Measurements from ENCODE around the gene CRBN. TPM values are rescaled to one million over a fixed set of nuclear protein-coding genes. Genes with fewer than 3 reads are reported as not detected.

CRBN gene
- total and polyA plus RNA-seq, 9 of the 15 experiments (the other 6 are each of a cell fraction or from before 2014, with no cell fraction given): 40.8 to 331 (median 57.4) TPM

DNA sequence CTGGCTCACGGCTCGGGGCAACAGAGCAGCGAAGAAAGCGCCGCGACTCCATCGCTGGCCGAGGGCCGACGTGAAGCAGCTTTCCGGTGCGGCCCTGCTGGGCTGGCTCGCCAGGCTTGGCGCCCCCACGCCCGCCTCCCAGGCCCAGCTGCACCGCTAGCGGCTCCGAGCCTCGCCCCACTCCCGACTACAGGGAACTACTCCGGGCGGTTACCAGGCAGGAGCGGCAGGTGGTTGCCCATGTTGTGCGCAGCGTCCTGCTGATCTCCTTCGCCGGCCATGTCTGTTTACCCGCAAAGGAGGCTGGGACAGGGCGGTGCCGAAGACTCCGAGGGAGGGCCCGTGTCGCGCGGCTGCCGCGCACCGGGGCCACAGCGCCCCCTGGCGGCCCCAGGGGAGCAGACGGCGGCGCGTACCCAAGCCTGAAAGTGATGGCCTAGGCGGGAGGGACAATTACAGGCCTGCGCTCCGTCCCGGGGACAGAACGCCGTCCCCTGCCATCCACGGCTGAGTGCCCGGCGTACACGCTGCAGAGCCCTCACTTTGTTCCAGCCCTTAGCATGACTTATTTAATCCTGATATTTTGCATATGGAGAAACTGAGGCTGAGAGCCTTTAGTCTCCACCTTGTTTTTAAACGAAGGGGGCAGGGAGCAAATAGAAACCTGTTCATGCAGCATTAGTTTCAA lies at the start of gene CRBN (continued):
- TF ChIP-seq NFRKB (IDR thresholded peaks at IDR 0.05; ENCODE audit: low read depth) (no peak; the same call in 1 of the 2 replicates), SNRNP70 (optimal IDR thresholded peaks at IDR 0.05; ENCODE audit: low read depth, low read length) (no peak), CBFB (CRISPR knock-in tag; IDR thresholded peaks at IDR 0.05) (peak; percentile 70; the same call in 1 of the 2 replicates), HNRNPLL (IDR thresholded peaks at IDR 0.05; ENCODE audit: low read depth, low read length, poor library complexity, severe bottlenecking) (peak; percentile 75), HOMEZ (CRISPR knock-in tag; IDR thresholded peaks at IDR 0.05) (no peak), ZNF282 (CRISPR knock-in tag; IDR thresholded peaks at IDR 0.05) (no peak), MCM7 (IDR thresholded peaks at IDR 0.05) (no peak), TAF15 (IDR thresholded peaks at IDR 0.05; ENCODE audit: low read depth, low read length) (no peak), ZNF644 (tag; IDR thresholded peaks at IDR 0.05; ENCODE audit: low read depth) (no peak), FOXM1 (IDR thresholded peaks at IDR 0.05; ENCODE audit: low read depth) (no peak), FOXM1 (CRISPR knock-in tag; IDR thresholded peaks at IDR 0.05; ENCODE audit: low read depth) (no peak; the same call in 1 of the 2 replicates), PKNOX1 (IDR thresholded peaks at IDR 0.05) (no peak), FOXK2 (conservative IDR thresholded peaks at IDR 0.05 in 1 of 2, IDR thresholded peaks at IDR 0.05 in 1 of 2; ENCODE audit: low read depth in 2 of 2) (peak; percentile 98 to 99), RBM34 (IDR thresholded peaks at IDR 0.05; ENCODE audit: borderline replicate concordance, insufficient read depth, low read length) (no peak), NRF1 (conservative IDR thresholded peaks at IDR 0.05 in 1 of 2, IDR thresholded peaks at IDR 0.05 in 1 of 2) (peak; percentile 73 to 77), CTBP1 (IDR thresholded peaks at IDR 0.05; ENCODE audit: borderline replicate concordance) (peak; percentile 93), EGR1 (conservative IDR thresholded peaks at IDR 0.05) (peak; percentile 52), SMAD1 (IDR thresholded peaks at IDR 0.05; ENCODE audit: low read depth, low read length, partially characterized antibody) (peak; percentile 73)
- TF ChIP-seq, protein P1, sequence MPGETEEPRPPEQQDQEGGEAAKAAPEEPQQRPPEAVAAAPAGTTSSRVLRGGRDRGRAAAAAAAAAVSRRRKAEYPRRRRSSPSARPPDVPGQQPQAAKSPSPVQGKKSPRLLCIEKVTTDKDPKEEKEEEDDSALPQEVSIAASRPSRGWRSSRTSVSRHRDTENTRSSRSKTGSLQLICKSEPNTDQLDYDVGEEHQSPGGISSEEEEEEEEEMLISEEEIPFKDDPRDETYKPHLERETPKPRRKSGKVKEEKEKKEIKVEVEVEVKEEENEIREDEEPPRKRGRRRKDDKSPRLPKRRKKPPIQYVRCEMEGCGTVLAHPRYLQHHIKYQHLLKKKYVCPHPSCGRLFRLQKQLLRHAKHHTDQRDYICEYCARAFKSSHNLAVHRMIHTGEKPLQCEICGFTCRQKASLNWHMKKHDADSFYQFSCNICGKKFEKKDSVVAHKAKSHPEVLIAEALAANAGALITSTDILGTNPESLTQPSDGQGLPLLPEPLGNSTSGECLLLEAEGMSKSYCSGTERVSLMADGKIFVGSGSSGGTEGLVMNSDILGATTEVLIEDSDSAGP (CRISPR knock-in tag; IDR thresholded peaks at IDR 0.05): no peak
- TF ChIP-seq, protein P2, sequence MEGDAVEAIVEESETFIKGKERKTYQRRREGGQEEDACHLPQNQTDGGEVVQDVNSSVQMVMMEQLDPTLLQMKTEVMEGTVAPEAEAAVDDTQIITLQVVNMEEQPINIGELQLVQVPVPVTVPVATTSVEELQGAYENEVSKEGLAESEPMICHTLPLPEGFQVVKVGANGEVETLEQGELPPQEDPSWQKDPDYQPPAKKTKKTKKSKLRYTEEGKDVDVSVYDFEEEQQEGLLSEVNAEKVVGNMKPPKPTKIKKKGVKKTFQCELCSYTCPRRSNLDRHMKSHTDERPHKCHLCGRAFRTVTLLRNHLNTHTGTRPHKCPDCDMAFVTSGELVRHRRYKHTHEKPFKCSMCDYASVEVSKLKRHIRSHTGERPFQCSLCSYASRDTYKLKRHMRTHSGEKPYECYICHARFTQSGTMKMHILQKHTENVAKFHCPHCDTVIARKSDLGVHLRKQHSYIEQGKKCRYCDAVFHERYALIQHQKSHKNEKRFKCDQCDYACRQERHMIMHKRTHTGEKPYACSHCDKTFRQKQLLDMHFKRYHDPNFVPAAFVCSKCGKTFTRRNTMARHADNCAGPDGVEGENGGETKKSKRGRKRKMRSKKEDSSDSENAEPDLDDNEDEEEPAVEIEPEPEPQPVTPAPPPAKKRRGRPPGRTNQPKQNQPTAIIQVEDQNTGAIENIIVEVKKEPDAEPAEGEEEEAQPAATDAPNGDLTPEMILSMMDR (IDR thresholded peaks at IDR 0.05 in 2 of 3, conservative IDR thresholded peaks at IDR 0.05 in 1 of 3; ENCODE audit: insufficient read depth in 2 of 3, low read depth in 1 of 3, low read length in 3 of 3): peak; percentile 94 to 99 (median 97)
- TF ChIP-seq, protein P3, sequence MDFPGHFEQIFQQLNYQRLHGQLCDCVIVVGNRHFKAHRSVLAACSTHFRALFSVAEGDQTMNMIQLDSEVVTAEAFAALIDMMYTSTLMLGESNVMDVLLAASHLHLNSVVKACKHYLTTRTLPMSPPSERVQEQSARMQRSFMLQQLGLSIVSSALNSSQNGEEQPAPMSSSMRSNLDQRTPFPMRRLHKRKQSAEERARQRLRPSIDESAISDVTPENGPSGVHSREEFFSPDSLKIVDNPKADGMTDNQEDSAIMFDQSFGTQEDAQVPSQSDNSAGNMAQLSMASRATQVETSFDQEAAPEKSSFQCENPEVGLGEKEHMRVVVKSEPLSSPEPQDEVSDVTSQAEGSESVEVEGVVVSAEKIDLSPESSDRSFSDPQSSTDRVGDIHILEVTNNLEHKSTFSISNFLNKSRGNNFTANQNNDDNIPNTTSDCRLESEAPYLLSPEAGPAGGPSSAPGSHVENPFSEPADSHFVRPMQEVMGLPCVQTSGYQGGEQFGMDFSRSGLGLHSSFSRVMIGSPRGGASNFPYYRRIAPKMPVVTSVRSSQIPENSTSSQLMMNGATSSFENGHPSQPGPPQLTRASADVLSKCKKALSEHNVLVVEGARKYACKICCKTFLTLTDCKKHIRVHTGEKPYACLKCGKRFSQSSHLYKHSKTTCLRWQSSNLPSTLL (IDR thresholded peaks at IDR 0.05): no peak

All from K562 (cell line).